ENCODE results near the gene GNAQ.
"Not testable (repeated sequence)": the region's sequence is repeated elsewhere in the genome, so short reads cannot be mapped to it uniquely, and the experiment has no call there.

GNAQ gene

DNA sequence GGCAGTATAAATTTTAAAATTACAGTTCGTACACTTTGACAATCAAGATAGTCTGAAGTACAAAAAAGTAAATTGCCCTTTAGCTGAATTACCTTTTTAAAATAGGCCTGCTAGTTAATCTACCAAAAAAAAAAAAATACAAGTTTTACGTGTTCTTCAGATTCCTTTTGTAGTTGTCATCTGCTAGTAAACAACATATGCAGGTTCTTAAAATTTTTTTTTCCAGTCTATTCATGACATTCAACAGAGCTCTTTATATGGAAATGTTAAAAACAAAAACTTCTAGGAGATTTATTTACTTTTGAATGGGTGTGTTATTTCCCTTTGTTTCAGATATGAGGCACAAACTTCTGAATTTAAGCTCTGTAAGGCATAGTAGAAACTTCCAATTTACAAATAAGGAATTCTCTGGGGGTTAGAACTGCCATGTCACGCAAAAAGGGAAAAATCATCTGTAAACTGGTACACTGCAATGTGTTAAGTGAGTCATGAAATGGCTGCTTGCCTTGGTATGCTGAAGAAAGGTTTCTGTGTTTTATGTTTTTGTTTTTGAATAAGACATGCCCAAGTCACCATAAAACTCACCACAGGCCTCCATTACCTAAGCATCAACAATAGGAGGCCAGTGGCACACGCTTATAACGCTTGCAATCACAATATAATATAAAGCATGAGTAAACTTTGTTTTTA, 313.9 kb downstream of the GNAQ start:
- DNase-seq: not testable (repeated sequence)

DNA sequence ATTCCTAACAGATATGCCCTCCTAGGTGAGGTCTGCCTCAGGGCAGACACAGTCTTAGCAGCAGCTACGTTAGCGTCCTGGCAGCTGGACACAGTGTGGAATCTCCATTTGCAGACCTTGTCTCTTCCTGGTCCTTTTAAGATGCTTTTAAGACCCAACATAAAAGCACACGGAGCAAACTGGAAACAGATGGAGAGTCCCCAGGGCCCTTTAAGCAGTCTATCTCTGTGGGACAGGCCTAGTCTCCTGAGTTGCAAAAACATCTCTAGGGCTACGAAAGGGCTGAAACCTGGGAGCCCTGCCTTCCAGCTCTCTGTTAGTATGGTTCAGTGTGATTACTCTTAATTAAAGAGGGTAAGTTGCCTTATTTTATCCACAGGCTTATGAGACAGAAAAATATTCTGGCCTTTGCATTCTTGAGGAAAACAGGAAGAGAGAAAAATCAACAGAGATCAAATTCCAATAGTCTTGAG, 317.5 kb downstream of the GNAQ start:
- no peak for DNase-seq

DNA sequence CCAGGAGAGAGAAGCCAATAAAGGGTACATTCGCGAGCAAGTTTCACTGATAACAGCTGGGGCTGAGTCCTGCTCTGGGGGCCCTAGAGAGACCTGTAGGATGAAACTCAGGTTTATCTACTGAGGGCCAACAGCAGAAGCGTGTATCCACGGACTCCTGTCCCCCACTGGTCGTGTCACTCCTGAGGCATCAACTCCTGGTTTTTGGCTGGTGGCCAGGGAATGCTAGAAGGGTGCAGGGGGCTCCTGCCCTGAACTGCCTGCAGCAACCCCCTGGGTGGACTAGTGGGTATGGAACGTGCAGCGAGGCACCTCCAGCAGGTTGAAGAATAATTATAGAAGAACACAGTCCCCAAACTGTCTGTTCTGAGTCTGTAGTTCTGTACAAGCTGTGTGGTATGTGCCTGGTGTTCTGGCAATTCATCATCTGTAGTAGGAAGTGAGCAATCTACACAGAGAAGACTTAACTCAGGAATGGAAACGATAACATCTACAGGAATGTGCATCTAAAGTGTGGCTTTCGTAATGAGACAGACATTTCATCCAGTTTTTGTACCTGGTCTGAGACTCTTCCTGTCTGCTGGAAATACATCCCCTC, 319.0 kb downstream of the GNAQ start:
- DNase-seq: no peak

DNA sequence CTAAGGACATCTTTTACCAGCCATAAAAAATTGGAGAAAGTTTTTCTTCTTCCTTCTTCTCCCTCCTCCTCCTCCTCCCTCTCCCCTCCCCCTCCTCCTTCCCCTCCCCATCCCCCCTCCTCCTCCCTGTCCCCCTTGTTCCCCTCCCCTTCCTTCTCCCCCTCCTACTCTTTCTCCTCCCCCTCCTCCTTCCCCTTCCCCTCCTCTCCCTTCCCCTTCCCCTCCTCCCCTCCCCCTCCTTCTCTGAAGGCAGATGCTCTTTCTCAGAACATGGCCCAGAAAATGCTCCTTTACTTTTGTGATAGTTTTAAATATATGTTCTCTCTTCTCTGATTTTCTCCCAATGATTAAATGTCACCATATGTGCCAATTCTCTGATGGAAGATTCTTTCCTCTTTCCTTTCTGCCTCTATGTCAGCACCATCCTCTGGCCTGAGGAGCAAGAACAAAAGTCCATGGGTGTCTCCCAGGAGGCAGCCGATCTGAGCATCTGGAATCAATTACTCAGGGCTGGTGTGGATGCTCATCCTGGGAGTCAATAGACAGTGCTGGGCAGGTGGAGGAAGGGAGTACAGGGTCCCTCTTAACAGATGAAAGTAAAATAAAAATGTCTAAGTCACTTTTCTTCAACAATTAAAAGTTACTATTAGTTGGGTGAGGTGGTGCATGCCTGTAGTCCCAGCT, 320.5 kb downstream of the GNAQ start:
- no peak for DNase-seq

DNA sequence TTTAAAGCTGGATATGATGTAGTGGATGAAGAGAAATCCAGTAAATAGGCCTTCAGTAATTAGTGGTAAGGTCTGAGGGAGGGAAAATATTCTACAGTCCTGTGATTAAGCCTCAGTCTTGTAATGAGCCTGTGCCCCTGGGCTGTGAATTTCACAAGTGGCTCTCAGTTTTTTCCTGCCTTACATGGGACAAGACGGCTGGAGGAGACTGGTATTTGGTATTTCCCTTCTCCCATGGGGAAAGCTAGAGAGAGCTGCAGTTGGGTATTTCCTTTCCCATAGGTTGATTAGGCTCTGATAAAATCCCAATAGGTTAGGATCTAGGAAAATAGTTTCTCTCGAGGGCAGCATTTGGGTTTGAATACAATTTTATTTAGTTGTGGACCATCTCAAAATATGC, 321.3 kb downstream of the GNAQ start:
- no peak for DNase-seq

GRCh38 chr9:77708064-77708815, 323.4 kb downstream of the GNAQ start:
- no peak for DNase-seq

DNA sequence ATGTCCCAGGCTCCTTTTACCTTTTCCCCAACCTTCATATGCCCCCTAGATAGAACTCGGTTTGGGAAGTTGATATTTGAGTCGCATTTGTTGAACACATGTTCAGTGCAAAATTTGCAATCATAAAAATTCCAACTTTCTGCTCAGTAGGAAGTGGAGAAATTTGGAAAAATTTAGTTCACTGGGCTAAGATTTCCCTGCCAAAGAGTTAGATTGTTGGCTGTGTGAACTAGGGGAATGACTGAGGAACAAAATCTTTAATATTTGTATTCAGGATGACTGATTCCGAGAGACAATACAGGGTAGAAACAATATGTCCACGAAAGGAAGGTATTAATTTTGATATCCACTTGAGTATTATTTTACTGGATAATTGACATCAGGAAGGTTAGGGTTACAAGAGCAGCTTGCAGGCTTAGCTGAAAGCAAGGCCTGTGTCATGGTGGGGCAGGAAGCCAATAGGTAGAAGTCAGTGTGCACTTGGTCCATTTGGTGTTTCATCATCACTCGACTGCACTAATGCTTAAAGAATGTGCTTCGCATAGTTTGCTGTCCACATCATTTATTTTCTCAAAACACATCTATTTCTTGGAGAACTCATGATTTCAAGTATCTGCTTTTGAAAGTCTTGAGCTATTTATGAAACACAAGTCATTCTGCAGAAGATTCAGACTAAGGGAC, 324.1 kb downstream of the GNAQ start:
- DNase-seq: no peak

DNA sequence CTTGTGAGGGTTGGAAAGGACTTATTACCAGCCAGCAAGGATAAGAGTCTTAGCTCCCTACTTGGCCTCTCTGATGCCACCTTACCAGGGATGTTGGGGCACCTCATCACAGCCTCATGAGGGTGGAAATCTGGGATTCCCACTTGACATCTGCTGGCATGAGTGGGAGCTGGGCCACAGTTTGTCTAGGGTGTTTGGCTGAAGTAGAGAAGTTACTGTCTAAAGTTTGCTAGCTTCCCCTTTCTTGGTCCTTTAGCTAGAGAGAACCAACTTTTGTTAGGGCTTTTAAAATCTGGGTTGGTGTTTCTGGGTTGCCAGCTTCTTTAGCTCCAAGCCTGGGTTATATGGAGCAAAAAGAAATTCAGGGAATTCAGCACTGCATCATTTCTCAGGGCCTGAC, 326.0 kb downstream of the GNAQ start:
- DNase-seq: no peak

- not testable (repeated sequence) for DNase-seq
Measured at GRCh38 chr9:77702521-77703390, 328.9 kb downstream of the GNAQ start.

GRCh38 chr9:77697238-77697984, 334.2 kb downstream of the GNAQ start:
- no peak for DNase-seq

GRCh38 chr9:77690723-77691122, 340.9 kb downstream of the GNAQ start:
- not testable (repeated sequence) for DNase-seq

DNA sequence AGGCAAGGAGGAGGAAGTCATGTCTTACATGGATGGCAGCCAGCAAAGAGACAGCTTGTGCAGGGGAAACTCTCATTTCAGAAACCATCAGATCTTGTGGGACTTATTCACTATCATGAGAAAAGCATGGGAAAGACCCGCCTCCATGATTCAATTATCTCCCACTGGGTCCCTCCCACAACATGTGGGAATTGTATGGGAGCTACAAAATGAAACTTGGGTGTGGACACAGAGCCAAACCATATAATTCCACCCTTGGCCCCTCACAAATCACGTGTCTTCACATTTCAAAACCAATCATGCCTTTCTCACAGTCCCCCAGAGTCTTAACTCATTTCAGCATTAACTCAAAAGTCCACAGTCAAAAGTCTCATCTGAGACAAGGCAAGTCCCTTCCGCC, 341.5 kb downstream of the GNAQ start:
- DNase-seq: not testable (repeated sequence)

GRCh38 chr9:77687737-77688136, 343.9 kb downstream of the GNAQ start:
- not testable (repeated sequence) for DNase-seq

DNA sequence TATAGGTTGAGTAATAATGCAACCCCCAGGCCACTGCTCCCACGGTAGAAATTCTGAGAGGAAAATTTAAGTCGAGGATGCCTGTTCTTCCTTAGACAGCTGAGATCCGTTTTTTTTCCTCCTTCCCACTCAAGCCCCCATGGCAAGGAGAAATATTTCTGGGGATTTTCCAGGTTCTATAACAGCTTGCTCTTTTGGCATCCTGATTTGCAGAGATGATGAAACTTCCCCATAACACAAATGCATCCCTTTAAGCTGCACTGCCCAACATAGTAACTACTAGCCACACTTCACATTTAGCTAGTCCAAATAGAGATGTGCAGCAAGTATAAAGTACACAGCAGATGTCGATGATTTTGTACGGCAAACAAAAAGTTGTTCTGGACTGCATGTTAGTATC, 351.0 kb downstream of the GNAQ start:
- DNase-seq: no peak

DNA sequence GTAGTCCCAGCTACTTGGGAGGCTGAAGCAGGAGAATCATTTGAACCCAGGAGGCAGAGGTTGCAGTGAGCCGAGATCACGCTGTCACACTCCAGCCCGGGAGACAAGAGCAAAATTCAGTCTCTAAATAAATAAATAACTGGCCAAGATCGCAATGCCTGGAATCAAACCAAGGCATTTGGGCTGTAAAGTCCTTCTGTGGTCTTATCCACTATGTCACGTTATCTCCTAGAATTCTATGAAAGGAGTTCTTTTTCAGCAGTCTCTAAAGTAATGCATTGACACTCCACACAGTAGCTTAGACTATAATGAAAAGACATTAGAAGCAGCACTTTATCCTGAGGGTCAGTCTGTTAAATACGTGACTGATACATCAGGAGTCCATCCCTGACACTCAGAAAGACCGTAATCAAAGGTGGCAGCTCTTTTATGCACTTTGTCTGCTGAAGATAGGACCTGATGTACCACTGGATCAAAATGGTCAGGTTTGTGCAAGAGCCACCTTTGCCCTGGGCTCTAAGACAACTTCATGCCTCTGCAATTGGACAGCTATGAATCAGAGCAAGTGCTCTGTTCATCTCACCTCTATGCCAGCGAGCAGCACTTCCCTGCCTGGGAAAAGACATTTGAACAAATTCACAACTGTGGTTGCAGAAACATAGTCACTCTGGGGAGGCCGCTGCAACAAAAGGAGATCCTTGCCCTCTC, 351.8 kb downstream of the GNAQ start:
- no peak for DNase-seq

GRCh38 chr9:77679088-77679487, 352.5 kb downstream of the GNAQ start:
- DNase-seq: no peak

GRCh38 chr9:77677957-77678535, 353.6 kb downstream of the GNAQ start:
- no peak for DNase-seq

DNA sequence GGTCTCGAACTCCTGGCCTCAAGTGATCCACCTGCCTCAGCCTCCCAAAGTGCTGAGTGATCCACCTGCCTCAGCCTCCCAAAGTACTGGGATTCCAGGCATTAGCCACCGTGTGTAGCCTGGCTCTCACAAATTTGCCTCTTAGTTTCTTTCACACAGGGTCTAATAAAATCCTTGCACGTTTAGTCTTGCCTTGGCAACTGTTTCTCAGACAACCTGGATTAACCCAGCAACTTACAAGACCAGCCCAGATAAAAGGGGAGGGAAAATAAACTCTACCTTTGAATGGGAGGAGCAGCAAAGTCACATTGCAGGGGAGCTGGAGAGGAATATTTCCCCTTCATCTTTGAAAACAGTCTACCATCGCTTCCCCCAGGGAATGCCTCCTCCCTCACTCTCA, 354.2 kb downstream of the GNAQ start:
- no peak for DNase-seq

DNA sequence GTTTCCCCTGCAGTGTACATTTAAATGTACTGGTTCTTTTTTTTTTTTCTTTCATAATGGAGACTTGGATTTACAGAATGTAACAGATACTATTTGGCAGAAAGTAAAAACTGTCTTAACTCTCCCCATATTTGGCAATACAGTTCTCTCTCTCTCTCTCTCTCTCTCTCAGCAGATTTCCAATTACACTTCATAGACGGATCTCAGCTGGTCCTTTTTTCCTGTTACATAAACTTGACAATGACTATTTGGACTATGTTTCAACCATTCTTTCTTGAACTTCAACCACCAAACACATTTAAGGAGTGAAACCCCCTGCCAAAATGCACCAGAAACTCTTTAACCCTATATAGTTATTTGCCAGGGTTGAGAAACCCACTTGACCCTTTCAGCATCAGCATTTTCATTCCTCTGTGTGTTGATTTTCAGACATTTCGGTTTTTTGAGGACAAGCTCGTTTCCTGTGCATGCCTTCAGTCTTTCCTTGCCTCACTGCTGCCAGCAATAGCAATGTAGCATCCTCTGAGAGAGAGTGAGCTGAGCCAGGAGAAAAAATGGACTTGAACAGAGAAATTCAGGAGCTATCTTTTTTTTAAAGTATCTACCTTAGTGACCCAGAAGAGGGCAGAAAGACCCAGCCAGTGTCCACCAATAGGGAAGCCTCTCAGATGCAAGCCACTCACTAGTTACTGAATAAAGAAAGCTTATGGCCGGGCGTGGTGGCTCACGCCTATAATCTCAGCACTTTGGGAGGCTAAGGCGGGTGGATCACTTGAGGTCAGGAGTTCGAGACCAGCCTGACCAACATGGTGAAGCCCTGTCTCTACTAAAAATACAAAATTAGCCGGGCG, 357.4 kb downstream of the GNAQ start:
- DNase-seq: no peak

Data from NCI-H510A treated with DMSO at 0.1 percent for 48 hours (cell line).